HuH-7.5 (cell line): ENCODE data around the gene PPIP5K2.
A peak's percentile ranks its signal among the peaks of the same experiment; 100 is the strongest.
"Not testable (repeated sequence)": the region's sequence is repeated elsewhere in the genome, so short reads cannot be mapped to it uniquely, and the experiment has no call there.

ENCODE experiments used
- DNase-seq: peaks from one replicate; pipeline ENCODE4 v3.0.0; 2011; ENCODE audit warnings: low spot score

Gene PPIP5K2

DNA sequence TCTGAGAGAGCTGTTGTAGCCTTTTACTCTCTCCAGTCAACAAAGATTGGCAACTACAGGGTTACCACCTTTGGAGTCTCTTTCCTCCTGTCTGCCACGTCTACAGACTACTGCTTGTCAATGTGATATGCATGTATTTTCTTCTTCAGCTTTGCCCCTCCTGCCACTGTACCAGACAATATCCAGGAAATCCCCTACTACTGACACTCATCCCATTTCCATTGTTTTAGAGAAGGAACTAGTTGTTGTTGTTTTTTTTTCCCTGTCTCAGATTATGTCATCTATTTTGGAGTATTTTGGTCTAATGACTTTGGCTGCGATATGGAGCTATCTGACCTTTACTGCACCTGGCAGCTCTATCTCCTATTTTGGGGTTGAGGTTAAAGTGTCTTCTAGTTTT, 88.4 kb downstream of the PPIP5K2 start:
- DNase-seq: no peak

DNA sequence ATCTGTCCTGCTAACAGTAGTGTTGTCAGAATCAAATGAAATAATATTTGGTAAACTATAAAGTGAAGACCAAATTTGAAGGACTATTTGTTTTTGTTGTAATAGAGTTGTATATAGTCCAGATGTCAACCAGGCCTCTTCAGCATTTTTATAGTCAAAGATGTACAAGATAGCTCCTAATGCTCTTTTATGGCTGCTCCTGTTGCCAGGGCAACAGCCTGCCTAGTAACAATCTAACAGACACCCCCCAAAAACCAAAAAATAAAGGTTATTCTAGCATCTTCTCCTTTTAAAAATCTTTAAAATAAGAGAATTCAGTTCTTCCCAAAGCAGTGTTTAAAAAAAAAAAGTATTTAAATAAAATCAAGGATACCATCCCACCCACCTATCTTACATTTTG, 89.0 kb downstream of the PPIP5K2 start:
- no peak for DNase-seq

DNA sequence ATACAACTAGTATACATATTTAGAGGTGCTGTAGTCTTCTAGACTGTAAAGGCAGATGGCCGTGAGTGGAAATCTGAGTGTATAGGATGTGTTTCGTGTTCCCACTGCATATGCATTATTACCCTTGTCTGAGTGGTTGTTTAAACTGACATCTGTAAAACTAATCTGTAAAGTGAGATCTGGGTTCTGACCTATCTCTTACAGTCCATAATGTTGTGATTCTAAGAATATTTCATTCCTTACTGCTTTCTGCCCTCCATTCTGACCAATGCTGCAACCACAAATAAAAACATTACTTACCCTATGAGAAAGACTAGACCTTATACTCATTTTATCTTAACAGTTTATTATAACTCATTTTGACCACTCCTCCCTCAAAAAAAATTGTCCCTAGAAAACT, 90.9 kb downstream of the PPIP5K2 start:
- DNase-seq: no peak

DNA sequence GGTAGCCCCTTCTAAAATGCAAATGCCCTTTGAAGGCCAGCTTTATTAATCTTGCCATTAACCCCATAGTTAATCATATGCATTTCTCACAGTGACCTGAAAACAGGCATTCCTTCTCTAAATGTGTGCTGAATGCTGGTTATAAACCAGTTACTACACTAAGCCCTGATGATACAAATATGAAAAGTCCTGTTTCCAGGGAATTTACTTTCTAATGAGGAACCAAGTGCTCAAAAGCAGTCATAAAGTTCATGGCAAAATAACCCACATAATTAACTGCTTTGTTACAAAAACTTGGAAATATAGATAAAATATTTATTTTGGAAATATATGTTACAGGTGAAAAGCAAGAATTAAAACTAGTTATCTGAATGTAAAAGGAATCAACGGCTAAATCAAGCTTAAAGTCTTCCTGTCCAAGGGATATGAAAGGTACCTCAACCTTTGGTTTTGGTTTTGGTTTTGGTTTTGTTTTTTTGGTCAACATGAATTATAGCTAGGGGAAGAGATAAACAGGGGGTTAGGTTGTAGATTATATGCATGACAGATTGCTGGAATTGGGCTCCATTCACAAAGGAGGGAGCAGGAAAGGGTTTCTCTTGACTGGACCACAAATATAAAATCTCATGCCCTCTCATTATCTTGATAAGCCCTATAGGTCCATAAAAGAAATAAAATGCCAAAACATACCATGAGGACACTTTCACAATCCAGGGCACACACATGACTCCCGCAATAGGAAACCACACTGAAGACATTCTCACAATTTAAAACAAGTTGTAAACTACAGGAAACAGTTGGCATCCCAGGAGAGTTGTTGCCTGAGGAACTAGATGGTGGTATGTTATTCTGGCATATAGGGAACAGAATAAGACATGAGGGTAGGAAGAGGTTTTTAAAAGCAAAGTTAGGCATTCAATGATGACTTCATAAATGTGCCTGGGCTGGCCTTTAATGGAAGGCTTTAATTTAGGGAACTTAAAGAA, 91.8 kb downstream of the PPIP5K2 start:
- no peak for DNase-seq

DNA sequence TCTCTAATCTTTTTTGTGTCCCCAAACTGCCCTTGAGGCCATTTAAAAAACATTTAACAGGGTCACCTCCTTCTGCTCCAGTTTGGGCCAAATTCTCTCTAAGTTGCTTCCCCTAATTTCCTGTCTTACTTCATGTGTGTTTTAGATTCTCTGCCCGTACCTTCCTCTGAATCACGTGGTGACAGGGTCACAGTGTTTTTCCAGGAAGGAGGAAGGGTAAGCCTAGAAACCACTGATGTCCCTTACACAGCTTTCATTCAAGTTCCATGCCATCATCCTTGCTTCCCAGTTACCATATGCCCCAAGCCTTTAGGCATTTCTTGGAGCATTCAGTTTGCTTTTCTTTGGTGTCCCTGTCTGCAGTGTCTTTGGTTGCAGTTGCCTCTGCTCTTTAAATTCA, 96.0 kb downstream of the PPIP5K2 start:
- no peak for DNase-seq

DNA sequence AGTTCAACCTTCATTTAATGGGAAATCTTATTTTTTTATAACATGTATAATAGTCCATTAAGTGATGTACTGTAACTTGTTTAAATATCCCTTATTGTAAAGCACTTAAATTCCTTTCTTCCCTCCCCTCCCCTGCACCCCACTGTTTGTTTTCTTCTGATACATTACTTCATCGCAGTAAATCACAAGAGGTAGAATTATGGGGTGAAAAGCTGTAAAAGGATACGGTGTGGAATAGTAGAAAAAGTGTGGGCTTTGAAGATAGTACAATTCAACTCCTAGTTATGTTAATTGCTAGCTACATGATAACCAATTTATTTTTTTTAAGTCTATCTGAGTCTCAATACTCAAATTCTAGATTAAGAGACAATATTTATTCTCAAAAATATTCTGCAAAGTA, 96.6 kb downstream of the PPIP5K2 start:
- DNase-seq: no peak

DNA sequence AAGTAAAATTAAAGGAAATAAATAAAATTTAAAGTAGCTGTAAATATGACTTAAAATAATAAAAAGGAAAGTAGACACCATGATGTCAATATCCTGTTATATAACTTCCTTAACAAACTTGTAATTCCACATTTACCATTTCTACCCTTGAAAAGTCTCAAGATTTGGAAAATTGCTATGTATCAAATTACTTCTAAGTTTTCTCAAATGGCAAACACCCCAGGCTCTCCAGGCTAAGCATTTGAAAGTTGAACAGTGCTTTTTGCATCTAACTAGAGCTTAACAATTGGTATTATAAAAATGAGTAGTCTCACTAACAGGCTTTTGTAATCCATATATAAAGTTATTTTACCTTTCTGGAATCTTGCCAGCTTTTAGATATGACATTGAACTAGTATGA, 97.0 kb downstream of the PPIP5K2 start:
- no peak for DNase-seq

DNA sequence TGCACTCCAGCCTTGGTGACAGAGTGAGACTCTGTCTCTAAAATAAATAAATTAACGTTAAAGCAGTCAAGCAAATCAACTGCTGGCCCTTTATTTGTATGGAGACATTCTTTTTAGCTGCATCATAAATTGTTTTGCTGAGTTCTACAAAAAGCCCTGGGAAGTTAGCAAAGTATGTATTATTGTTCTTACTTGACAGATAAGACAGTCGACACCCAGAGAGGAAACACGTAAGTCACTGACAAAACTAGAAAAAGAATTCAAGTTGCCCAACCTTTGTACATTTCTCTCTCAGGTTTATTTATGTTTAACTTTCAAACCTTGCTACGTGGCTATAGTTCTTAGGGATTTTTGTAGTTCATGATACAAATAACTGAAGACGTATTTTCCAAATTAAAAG, 98.1 kb downstream of the PPIP5K2 start:
- DNase-seq: no peak

DNA sequence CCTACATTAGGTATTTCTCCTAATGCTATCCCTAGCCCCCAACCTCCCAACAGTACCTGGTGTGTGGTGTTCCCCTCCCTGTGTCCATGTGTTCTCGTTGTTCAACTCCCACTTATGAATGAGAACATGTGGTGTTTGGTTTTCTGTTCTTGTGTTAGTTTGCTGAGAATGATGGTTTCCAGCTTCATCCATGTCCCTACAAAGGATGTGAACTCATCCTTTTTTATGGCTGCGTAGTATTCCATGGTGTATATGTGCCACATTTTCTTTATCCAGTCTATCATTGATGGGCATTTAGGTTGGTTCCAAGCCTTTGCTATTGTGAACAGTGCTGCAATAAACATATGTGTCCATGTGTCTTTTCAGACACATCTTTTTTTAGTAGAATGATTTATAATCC, 99.0 kb downstream of the PPIP5K2 start:
- DNase-seq: not testable (repeated sequence)

DNA sequence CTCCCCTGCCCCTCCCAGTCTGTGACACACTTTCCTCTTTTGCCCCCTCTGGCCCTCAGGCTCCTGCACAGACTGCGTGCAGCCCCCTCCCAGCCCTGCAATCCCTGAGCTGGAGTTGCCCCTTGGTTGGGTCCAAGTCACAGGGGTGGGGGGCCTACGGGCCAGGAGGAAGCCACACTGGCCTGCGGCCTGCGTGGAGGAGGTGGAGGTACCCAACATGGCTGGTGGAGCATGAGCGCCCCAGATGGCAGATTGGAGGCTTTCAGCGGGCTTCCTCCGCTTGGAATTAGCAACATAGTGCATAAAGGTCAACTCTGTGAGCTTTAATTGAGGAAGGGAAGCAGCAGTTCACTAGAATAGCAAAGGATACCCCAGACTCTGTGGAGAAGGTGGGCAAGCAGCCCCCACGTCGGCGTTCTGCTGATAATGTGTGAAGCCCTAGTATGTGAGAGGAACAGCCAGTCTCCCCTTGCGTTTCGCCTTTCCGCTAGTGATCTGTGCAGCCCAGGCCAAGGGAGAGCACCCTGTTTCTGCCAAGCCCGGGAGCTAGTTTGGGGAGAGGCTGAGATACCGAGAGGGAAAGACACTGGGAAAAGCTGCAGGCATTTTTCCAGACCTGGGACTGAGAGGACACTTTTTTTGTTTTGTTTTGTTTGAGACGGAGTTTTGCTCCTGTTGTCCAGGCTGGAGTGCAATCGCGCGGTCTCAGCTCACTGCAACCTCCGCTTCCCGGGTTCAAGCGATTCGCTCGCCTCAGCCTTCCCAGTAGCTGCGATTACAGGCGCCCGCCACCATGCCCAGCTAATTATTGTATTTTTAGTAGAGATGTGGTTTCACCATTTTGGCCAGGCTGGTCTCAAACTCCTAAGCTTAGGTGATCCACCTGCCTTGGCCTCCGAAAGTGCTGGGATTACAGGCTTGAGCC, 103.2 kb downstream of the PPIP5K2 start:
- no peak for DNase-seq

DNA sequence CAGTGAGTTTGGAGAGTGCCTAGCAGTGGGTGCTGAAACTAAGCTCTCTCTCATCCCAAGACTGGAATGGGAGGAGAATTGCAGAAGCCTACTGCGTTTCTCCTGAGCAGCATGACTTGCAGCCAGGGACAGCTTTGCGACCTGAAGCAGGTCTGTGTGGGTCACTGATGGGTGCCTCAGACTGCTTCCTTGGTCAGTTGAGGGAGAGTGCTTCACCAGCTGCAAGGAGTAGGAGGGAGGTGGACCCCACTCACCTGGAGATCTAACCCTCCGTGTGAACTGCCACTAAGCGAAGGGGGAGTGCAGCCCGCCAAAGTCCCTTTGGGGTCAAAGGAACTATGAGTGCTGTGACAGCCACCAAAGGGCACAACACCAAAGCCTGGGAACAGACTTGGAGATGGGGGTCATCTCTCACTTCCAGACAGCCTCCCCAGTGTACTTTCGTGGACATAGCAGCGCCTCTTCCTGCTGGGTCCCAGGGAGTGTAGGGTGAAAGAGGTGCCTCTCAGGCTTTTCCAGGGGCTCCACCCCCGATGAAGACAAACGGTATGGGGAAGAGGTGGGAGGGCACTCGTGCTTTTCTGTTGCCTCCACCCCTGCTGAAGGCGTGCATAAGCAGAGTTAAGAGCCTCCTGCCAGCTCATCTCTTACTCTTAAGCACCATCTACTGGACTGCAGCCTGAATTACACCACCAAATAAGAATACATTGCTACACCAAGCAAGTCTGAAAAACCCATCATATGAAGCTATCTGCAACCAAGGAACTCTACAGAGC, 104.2 kb downstream of the PPIP5K2 start:
- peak; percentile 9 for DNase-seq

DNA sequence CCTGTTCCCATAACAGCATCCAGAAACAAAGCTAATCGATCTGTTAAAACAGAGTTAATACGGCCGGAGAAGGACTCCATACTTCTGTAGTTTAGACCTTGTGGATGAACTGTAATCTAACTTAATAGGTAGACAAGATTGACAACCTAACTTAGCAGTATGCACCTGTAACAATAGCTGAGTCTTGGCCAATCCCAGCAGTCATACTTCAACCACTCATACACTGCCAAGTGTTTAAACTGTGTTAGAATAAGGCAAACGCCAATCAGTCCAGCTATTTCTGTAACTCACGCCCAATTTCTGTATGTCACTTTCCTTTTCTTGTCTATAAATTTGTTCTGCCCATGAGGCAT, 104.8 kb downstream of the PPIP5K2 start:
- DNase-seq: no peak

DNA sequence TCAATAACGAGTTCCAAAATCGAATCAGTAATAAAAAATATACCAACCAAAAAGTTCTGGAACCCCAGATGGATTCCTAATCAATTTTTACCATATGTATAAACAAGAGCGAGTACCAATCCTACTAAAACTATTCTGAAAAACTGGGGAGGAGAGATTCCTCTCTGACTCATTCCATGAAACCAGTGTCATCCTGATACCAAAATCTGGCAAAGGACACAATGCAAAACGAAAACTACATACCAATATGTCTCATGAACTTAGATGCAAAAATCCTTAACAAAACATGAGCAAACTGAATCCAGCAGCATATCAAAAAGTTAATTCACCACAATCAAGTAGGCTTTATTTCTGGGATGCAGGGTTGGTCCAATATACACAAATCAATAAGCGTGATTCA, 108.0 kb downstream of the PPIP5K2 start:
- no peak for DNase-seq

DNA sequence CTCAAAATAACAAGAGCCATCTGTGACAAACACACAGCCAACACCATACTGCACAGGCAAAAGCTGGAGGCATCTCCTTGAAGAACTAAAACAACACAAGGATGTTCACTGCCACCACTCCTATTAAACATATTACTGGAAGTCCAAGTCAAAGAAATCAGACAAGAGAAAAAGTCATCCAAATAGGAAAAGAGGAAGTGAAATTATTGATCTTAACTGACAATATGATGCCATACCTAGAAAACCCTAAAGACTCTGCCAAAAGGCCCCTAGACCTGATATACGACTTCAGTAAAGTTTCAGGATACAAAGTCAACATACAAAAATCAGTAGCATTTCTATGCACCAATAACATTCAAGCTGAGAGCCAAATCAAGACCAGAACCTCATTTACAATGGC, 108.5 kb downstream of the PPIP5K2 start:
- no peak for DNase-seq

DNA sequence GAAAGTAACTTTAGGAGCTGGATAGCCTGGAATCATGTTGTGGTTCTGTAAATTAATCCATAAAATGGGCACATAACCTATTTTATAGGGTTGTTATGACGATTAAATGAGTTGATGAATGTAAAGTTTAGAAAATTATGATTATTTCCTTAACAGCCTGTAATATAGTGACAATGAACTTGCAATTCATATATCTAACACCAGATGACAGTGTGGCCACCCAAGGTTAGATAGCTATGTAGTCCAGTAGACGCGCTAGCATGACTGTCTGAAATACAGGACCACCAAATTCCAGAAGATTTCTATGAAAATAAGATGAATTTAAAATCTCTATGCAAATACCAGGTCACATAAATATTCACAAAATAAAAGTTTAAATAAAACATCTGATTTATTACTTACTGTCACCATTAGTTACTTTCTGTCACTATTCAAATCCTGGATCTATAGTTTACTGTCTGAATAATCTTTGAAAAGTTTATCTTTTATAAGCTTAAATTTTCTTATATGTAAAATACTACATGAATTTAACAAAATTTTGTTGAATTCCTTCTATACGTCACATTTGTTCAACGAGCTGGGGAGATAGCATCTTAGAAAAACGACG, 112.4 kb downstream of the PPIP5K2 start:
- peak; percentile 6 for DNase-seq

DNA sequence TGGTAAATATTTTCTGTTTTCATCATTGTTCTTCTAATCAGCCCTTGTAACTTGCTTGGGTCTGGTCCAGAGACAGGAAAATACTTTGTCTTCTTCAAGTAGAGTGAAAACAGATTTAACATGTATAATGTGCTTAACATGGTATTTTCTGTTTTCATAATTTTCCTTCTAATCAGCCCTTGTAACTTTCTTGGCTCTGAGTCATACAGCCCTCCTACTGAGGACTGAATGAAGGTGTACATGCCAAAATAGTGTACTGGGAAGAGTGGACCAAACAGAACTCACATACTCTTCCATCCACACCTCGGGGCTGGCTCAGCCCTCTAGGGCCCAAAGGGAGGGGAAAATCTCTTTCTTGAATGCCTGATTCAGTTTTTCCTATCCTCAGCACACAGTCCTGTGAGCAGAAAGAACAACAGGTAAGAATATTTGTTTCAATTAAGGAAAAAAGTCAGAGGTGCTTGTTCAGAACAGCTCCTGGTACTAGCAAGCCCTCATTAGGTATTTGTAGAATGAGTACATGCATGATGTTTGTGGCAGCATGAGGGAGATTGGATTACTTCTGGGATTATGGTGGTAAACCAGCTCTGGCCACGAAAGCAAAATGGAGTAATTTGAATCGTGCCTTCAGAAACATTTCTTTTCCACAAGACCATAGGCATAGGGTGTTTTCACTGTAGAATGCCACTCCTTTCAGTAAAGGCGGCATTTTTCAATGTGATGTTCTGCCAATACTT, 114.3 kb downstream of the PPIP5K2 start:
- DNase-seq: no peak

DNA sequence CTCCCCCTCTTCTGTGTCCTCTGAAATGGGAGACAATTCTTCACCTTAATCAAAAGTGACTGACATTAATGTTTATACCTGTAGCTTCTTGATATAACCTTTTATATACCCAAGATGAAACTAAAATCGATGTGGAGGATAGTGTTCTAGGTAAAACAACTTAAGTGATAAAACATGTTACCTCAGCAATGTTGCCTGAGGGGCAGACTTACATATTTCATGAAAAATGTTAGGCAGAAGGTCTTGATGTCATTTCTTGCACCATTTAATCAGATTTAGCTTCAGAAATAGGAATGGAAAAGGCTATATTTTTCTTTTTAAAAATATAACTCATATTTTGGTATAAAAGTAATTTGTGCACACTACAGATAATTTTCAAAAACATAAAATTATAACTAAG, 115.8 kb downstream of the PPIP5K2 start:
- no peak for DNase-seq

DNA sequence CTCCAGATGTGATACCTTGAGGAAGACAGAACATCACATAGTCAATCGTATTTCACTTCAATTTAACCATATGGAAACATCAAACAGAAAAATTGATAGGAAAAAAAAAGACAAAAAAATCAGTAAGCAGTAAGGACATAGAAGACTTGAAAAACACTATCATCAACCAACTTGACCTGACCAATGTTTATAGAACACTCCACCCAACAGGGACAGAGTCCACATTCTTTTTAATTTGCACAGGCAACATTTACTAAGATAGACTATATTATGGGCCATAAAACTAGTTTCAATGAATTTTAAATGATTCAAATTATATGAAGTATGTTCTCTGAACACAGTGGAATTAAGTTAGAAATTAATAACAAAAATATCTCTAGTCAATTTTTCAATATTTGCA, 117.7 kb downstream of the PPIP5K2 start:
- no peak for DNase-seq

DNA sequence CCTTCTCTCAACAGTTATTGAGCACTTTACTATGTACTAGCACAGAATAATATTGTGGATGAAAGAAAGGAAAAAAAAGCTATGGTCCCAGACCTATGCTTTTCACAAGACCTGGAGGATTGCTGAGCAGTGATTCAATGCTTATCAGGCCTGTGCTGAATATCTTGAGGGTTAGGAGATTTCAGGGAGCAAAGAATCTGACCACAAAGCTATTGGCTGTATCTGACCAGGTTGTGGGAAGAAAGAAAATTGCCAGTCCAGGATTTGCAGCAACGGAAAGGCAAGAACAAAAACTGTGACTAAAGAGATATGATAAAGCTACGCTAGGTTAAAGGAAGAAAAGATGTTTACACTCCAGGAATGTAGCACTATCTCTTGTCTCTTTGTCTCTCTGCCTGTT, 123.6 kb downstream of the PPIP5K2 start:
- no peak for DNase-seq

DNA sequence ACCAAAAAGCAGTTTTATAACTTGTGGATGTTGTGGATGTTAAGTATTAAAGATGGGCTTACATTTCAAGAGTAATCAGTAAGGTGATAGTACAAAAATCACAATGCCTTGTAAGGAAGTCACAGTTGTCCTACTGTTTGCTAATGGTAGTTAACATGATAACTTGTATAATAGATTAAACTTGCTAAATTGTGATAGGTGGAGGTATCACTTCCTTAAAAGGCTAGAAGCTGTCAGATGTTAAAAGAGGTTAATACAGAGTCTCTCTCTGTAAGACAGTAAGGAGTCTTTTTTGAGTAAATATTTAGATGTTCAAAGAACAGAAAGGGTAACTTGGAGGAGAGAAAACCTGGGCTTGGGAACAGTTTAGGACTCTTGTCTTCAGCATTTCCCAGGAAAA, 124.3 kb downstream of the PPIP5K2 start:
- no peak for DNase-seq

DNA sequence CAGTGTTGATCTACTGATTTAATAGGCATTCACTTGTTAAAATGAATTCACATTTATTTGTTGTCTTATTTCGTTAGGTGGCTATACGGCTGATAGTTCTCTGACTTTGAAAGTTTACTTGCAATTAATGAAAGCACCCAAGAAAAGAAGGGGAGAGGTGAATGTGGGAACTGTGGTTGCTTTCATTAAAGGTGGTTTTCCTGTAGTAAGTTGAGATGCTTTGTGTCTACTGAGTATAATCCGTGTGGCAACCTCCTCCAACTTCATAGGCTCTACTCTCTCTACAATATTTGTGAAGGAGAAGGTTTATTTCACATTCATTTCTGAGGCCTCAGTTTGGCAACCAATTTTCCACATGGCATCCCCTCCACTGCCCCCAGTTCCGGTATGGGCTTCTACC, 125.7 kb downstream of the PPIP5K2 start:
- no peak for DNase-seq
